CD4-positive, alpha-beta T cell treated with Interleukin-4 for 4 hours (primary cell): ENCODE data around the gene CTTNBP2.

ENCODE experiments used
- DNase-seq: peaks from one replicate; pipeline ENCODE4 v3.0.0-alpha.2; 2020

Gene CTTNBP2

GRCh38 chr7:117870448-117871130, 2.7 kb downstream of the CTTNBP2 start:
- DNase-seq: no peak

GRCh38 chr7:117869374-117869773, 3.9 kb downstream of the CTTNBP2 start:
- DNase-seq: no peak

GRCh38 chr7:117863618-117864017, 9.6 kb downstream of the CTTNBP2 start:
- DNase-seq: no peak

GRCh38 chr7:117862378-117862777, 10.9 kb downstream of the CTTNBP2 start:
- DNase-seq: no peak

GRCh38 chr7:117859246-117859812, 13.9 kb downstream of the CTTNBP2 start:
- no peak for DNase-seq

- DNase-seq: no peak
Measured at GRCh38 chr7:117858712-117859111, 14.5 kb downstream of the CTTNBP2 start.

GRCh38 chr7:117857718-117858117, 15.5 kb downstream of the CTTNBP2 start:
- DNase-seq: no peak

GRCh38 chr7:117856196-117856595, 17.0 kb downstream of the CTTNBP2 start:
- no peak for DNase-seq

- no peak for DNase-seq
Measured at GRCh38 chr7:117854186-117854585, 19.1 kb downstream of the CTTNBP2 start.

- no peak for DNase-seq
Measured at GRCh38 chr7:117848941-117849340, 24.3 kb downstream of the CTTNBP2 start.

- DNase-seq: no peak
Measured at GRCh38 chr7:117844678-117845077, 28.6 kb downstream of the CTTNBP2 start.

GRCh38 chr7:117841611-117842010, 31.6 kb downstream of the CTTNBP2 start:
- DNase-seq: no peak

- DNase-seq: no peak
Measured at GRCh38 chr7:117841011-117841410, 32.2 kb downstream of the CTTNBP2 start.

GRCh38 chr7:117839507-117839906, 33.7 kb downstream of the CTTNBP2 start:
- no peak for DNase-seq

- no peak for DNase-seq
Measured at GRCh38 chr7:117837841-117838240, 35.4 kb downstream of the CTTNBP2 start.

- DNase-seq: no peak
Measured at GRCh38 chr7:117835016-117835664, 38.1 kb downstream of the CTTNBP2 start.

- DNase-seq: no peak
Measured at GRCh38 chr7:117830422-117830954, 42.8 kb downstream of the CTTNBP2 start.

GRCh38 chr7:117829450-117830117, 43.7 kb downstream of the CTTNBP2 start:
- DNase-seq: no peak

- DNase-seq: no peak
Measured at GRCh38 chr7:117828825-117829224, 44.4 kb downstream of the CTTNBP2 start.

- no peak for DNase-seq
Measured at GRCh38 chr7:117827862-117828261, 45.4 kb downstream of the CTTNBP2 start.

- DNase-seq: no peak
Measured at GRCh38 chr7:117825132-117825531, 48.1 kb downstream of the CTTNBP2 start.

- DNase-seq: no peak
Measured at GRCh38 chr7:117824592-117824991, 48.6 kb downstream of the CTTNBP2 start.

- DNase-seq: no peak
Measured at GRCh38 chr7:117819558-117819957, 53.7 kb downstream of the CTTNBP2 start.

GRCh38 chr7:117818232-117818631, 55.0 kb downstream of the CTTNBP2 start:
- no peak for DNase-seq
